ENCODE measurements around the gene URB2. TPM values are rescaled to one million over a fixed set of nuclear protein-coding genes. Genes with fewer than 3 reads are reported as not detected.

URB2 gene
- total RNA-seq, 4 donors from 2014 or later: 2.6 to 6.5 (median 3.2) TPM

DNA sequence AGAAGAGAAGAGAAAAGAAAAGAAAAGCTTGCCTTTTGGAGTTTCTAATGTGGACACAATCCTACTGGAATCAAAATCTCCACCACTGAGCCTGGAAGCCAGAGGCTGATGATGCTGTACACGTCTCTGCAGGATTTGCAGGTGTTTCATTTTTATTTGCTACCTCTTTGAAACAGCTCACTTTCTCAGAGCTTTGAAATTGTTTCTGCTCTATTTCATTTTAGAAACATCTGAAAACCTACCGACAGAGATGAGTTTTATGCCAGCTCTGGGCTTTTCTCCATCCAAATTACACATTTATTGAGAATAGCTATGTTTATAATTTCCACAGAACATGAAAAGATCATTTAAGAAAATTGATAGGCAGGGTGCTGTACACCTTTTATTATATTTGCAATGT, 46.2 kb downstream of the URB2 start:
- H3K9me3 ChIP-seq: no peaks in the 10 kb centered on the region
- no peak for TF ChIP-seq CTCF (IDR thresholded peaks at IDR 0.05)
- TF ChIP-seq POLR2A (IDR thresholded peaks at IDR 0.05): no peak
- no peak for TF ChIP-seq EP300 (IDR thresholded peaks at IDR 0.05; ENCODE audit: low read depth)
- no peak for TF ChIP-seq POLR2AphosphoS5 (IDR thresholded peaks at IDR 0.05)
- in situ Hi-C loops (cut with MboI; ENCODE audit: low pct_ligation_motif_present in 1 of 4, low pct_unique_long_range_greater_than_20kb in 1 of 4, low sequenced_read_pairs in 3 of 4) (no loop called here), intact Hi-C loops (cut with DNase I; ENCODE audit: low total_unique reads) (no loop called here)
- H3K4me3 ChIP-seq: no peak overlapping the region
- no peaks in the 10 kb centered on the region for H3K36me3 ChIP-seq
- DNase-seq: no peak
- 35 to 51% methylated on average over 2 of the region's 2 CpGs for WGBS, 2 donors (ENCODE audit: low coverage in 1 of 2)
- H3K27ac ChIP-seq: no peak overlapping the region
- H3K4me1 ChIP-seq: no peaks in the 10 kb centered on the region
- no peaks in the 10 kb centered on the region for H3K27me3 ChIP-seq

DNA sequence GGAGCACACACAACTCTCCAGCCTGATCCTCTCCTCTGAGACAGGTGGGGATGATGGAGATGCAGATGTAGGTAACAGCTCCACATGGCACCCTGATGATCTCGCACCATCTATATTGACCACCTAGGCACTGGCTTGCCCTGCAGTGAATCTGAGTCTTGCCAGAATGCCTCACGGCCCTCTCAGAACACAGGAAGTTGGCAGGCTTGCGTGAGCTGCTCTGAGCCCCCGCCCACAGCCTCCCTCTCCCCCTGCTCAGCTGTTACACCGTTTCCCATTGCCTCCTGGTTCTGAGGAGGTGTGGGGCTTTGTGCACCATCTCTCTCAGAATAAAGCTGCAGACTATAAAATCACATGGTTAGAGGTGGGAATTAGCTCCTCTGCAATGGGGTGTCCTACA, 48.0 kb downstream of the URB2 start:
- 69% methylated on average over 5 of the region's 5 CpGs; no CpG with 5 or more reads in 1 of the 2 donors for WGBS, 2 donors (ENCODE audit: low coverage in 1 of 2)
- intact Hi-C loops (cut with DNase I; ENCODE audit: low total_unique reads): no loop called here
- H3K4me3 ChIP-seq: no peak overlapping the region
- H3K36me3 ChIP-seq: no peaks in the 10 kb centered on the region
- no peaks in the 10 kb centered on the region for H3K4me1 ChIP-seq
- no peaks in the 10 kb centered on the region for H3K27me3 ChIP-seq
- TF ChIP-seq EP300 (IDR thresholded peaks at IDR 0.05; ENCODE audit: low read depth) (no peak), CTCF (IDR thresholded peaks at IDR 0.05) (no peak), POLR2AphosphoS5 (IDR thresholded peaks at IDR 0.05) (no peak), POLR2A (IDR thresholded peaks at IDR 0.05) (no peak)
- in situ Hi-C loops (cut with MboI; ENCODE audit: low pct_ligation_motif_present in 1 of 4, low pct_unique_long_range_greater_than_20kb in 1 of 4, low sequenced_read_pairs in 3 of 4): no loop called here
- no peak for DNase-seq
- H3K9me3 ChIP-seq: no peaks in the 10 kb centered on the region
- H3K27ac ChIP-seq: no peak overlapping the region

DNA sequence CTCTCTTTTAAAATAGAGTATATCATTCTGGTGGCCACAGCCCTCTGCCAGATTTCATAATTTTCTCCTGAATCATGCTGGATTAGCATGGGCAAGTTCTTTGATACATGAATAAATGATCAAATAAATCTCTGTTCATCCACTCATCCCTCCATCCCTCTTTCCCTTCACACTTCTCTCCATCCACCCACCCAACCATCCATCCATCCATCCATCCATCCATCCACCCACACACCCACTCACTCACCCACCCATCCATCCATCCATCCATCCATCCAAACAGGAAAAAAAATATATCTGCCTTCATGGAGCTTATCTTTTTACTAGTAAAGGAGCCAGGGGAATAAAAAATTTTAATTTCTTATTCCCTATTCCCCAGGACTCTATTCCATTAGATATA, 49.3 kb downstream of the URB2 start:
- intact Hi-C loops (cut with DNase I; ENCODE audit: low total_unique reads) (no loop called here), in situ Hi-C loops (cut with MboI; ENCODE audit: low pct_ligation_motif_present in 1 of 4, low pct_unique_long_range_greater_than_20kb in 1 of 4, low sequenced_read_pairs in 3 of 4) (no loop called here)
- H3K9me3 ChIP-seq: peaks cover 0 to 3% of the 10 kb centered on the region in 2 donors
- no peaks in the 10 kb centered on the region for H3K27me3 ChIP-seq
- H3K27ac ChIP-seq: no peak overlapping the region
- no peaks in the 10 kb centered on the region for H3K4me1 ChIP-seq
- no peak for TF ChIP-seq POLR2AphosphoS5 (IDR thresholded peaks at IDR 0.05)
- TF ChIP-seq POLR2A (IDR thresholded peaks at IDR 0.05): no peak
- no peak for TF ChIP-seq CTCF (IDR thresholded peaks at IDR 0.05)
- no peak for TF ChIP-seq EP300 (IDR thresholded peaks at IDR 0.05; ENCODE audit: low read depth)
- no peak overlapping the region for H3K4me3 ChIP-seq
- no peak for DNase-seq
- H3K36me3 ChIP-seq: no peaks in the 10 kb centered on the region

- TF ChIP-seq POLR2AphosphoS5 (IDR thresholded peaks at IDR 0.05): no peak
- no peak for TF ChIP-seq EP300 (IDR thresholded peaks at IDR 0.05; ENCODE audit: low read depth)
- TF ChIP-seq POLR2A (IDR thresholded peaks at IDR 0.05): no peak
- TF ChIP-seq CTCF (IDR thresholded peaks at IDR 0.05): no peak
- WGBS, 2 donors (ENCODE audit: low coverage in 1 of 2): 93% methylated on average over 2 of the region's 2 CpGs; no CpG with 5 or more reads in 1 of the 2 donors
Observed at GRCh38 chr1:229685149-229685548, 59.1 kb downstream of the URB2 start.

More at GRCh38 chr1:229685149-229685548, 59.1 kb downstream of the URB2 start:
- Histone ChIP-seq H3K4me3 (no peak overlapping the region), H3K4me1 (no peaks in the 10 kb centered on the region), H3K27me3 (no peaks in the 10 kb centered on the region), H3K27ac (no peak overlapping the region), H3K9me3 (peaks cover 7 to 14% of the 10 kb centered on the region in 2 donors), H3K36me3 (no peaks in the 10 kb centered on the region)
- DNase-seq: no peak
- in situ Hi-C loops (cut with MboI; ENCODE audit: low pct_ligation_motif_present in 1 of 4, low pct_unique_long_range_greater_than_20kb in 1 of 4, low sequenced_read_pairs in 3 of 4) (no loop called here), intact Hi-C loops (cut with DNase I; ENCODE audit: low total_unique reads) (no loop called here)
